Measurements from ENCODE around the gene HNRNPH3. TPM values are rescaled to one million over a fixed set of nuclear protein-coding genes. Genes with fewer than 3 reads are reported as not detected.

The HNRNPH3 gene
- polyA plus RNA-seq, 2 of the 4 experiments (the other 2 are of a cell fraction) = 210 to 354 TPM

GRCh38 chr10:68331455-68332258 is at the start of gene HNRNPH3 (continued):
- TF ChIP-seq ESRRA (IDR thresholded peaks at IDR 0.05; ENCODE audit: borderline replicate concordance, low read length) (no peak), KDM5A (IDR thresholded peaks at IDR 0.05) (no peak), RNF2 (IDR thresholded peaks at IDR 0.05; ENCODE audit: borderline replicate concordance, low read depth) (no peak), HOXB5 (CRISPR knock-in tag; IDR thresholded peaks at IDR 0.05) (peak; percentile 84), CEBPB (IDR thresholded peaks at IDR 0.05) (peak in 1 of 2 experiments; percentile 62; a peak in 2 of 4 replicates), HOXB13 (CRISPR knock-in tag; IDR thresholded peaks at IDR 0.05; ENCODE audit: low read depth) (peak; percentile 89), FOSB (CRISPR knock-in tag; IDR thresholded peaks at IDR 0.05) (peak; percentile 77), CBX8 (IDR thresholded peaks at IDR 0.05) (no peak), SMC3 (IDR thresholded peaks at IDR 0.05) (no peak), NR3C1 (IDR thresholded peaks at IDR 0.05) (no peak), MAZ (IDR thresholded peaks at IDR 0.05; ENCODE audit: borderline replicate concordance, low read depth, low read length) (peak; percentile 56; the same call in 1 of the 2 replicates), POLR2A (IDR thresholded peaks at IDR 0.05; ENCODE audit: low read length) (peak; percentile 97), HMGXB4 (CRISPR knock-in tag; IDR thresholded peaks at IDR 0.05; ENCODE audit: borderline replicate concordance) (no peak), RAD21 (conservative IDR thresholded peaks at IDR 0.05 in 1 of 2, IDR thresholded peaks at IDR 0.05 in 1 of 2) (no peak; a peak in 1 of 5 replicates)

- ATAC-seq (no peak), FAIRE-seq (no peak)
- CTCF ChIA-PET = interaction anchor here (0.6 to 6.6 kb wide), 4 partner anchors 18 to 267 kb away, joined by 3 to 44 read pairs (median 4); no protein-coding TSS in a partner anchor
These were observed 47.5 kb upstream of the HNRNPH3 start for GRCh38 chr10:68284062-68285001.

More at GRCh38 chr10:68284062-68285001, 47.5 kb upstream of the HNRNPH3 start:
- 81% methylated on average over 9 of the region's 9 CpGs for WGBS (ENCODE audit: missing lambda C conversion rate)
- no peak overlapping the region for H3K27ac ChIP-seq
- TF ChIP-seq CEBPB (IDR thresholded peaks at IDR 0.05) = no peak
- TF ChIP-seq CHD4 (IDR thresholded peaks at IDR 0.05; ENCODE audit: borderline replicate concordance) = no peak
- TF ChIP-seq RARB (CRISPR knock-in tag; IDR thresholded peaks at IDR 0.05) = no peak
- TF ChIP-seq PHF8 (IDR thresholded peaks at IDR 0.05; ENCODE audit: borderline replicate concordance, low read depth) = no peak
- TF ChIP-seq ZFP36 (IDR thresholded peaks at IDR 0.05; ENCODE audit: borderline replicate concordance, partially characterized antibody) = no peak
- no peak for TF ChIP-seq HES2 (IDR thresholded peaks at IDR 0.05)
- no peak for TF ChIP-seq CBX2 (IDR thresholded peaks at IDR 0.05; ENCODE audit: borderline replicate concordance, low read depth)
- TF ChIP-seq TFCP2L1 (CRISPR knock-in tag; IDR thresholded peaks at IDR 0.05) = no peak
- no peak for TF ChIP-seq E2F6 (IDR thresholded peaks at IDR 0.05; ENCODE audit: borderline replicate concordance, low read depth)
- TF ChIP-seq FOSL2 (IDR thresholded peaks at IDR 0.05) = no peak
- no peak for TF ChIP-seq FOSL2 (CRISPR knock-in tag; IDR thresholded peaks at IDR 0.05)
- no peak for TF ChIP-seq RAD21 (conservative IDR thresholded peaks at IDR 0.05 in 1 of 2, IDR thresholded peaks at IDR 0.05 in 1 of 2)
- TF ChIP-seq RFX5 (IDR thresholded peaks at IDR 0.05) = no peak
- TF ChIP-seq ATOH8 (CRISPR knock-in tag; IDR thresholded peaks at IDR 0.05; ENCODE audit: low read depth) = no peak
- no peak for TF ChIP-seq MAX (IDR thresholded peaks at IDR 0.05)
- no peak for TF ChIP-seq EHMT2 (IDR thresholded peaks at IDR 0.05; ENCODE audit: low read depth)
- no peak for TF ChIP-seq ESRRA (IDR thresholded peaks at IDR 0.05; ENCODE audit: borderline replicate concordance, low read length)
- TF ChIP-seq ZC3H11A (IDR thresholded peaks at IDR 0.05) = no peak
- DNase-seq (ENCODE audit: low read depth in 1 of 2, low spot score in 1 of 2) = no peak
- H3K4me1 ChIP-seq = no peaks in the 10 kb centered on the region
- POLR2A ChIA-PET = no interaction called here
- H3K9me3 ChIP-seq = no peaks in the 10 kb centered on the region
- no peak overlapping the region for H3K4me2 ChIP-seq
- H3K4me3 ChIP-seq = no peak overlapping the region

Measured in A549 (cell line).